AG10803 (cell line): ENCODE results near the gene CAMK1D.

Experiments
- DNase-seq: peaks from one replicate; pipeline ENCODE4 v3.0.0; 2010; ENCODE audit warnings: low read depth
- H3K4me3 ChIP-seq: 2 replicates; pipeline ENCODE4 v1.5.1; 2011; ENCODE audit warnings: mild to moderate bottlenecking, low read length, control low read depth
- TF ChIP-seq, protein P1 (sequence below): conservative IDR thresholded peaks from 2 replicates; pipeline ENCODE4 v1.5.1; 2011; ENCODE audit warnings: mild to moderate bottlenecking, low read length, control low read depth, inconsistent platforms

Gene CAMK1D

GRCh38 chr10:12409613-12410012, 60.3 kb downstream of the CAMK1D start:
- no peak overlapping the region for H3K4me3 ChIP-seq
- DNase-seq, result no peak
- TF ChIP-seq, protein P1, sequence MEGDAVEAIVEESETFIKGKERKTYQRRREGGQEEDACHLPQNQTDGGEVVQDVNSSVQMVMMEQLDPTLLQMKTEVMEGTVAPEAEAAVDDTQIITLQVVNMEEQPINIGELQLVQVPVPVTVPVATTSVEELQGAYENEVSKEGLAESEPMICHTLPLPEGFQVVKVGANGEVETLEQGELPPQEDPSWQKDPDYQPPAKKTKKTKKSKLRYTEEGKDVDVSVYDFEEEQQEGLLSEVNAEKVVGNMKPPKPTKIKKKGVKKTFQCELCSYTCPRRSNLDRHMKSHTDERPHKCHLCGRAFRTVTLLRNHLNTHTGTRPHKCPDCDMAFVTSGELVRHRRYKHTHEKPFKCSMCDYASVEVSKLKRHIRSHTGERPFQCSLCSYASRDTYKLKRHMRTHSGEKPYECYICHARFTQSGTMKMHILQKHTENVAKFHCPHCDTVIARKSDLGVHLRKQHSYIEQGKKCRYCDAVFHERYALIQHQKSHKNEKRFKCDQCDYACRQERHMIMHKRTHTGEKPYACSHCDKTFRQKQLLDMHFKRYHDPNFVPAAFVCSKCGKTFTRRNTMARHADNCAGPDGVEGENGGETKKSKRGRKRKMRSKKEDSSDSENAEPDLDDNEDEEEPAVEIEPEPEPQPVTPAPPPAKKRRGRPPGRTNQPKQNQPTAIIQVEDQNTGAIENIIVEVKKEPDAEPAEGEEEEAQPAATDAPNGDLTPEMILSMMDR, result no peak

- no peak for DNase-seq
- TF ChIP-seq, protein P1, result no peak
These were observed 63.5 kb downstream of the CAMK1D start for GRCh38 chr10:12412666-12413368.

DNA sequence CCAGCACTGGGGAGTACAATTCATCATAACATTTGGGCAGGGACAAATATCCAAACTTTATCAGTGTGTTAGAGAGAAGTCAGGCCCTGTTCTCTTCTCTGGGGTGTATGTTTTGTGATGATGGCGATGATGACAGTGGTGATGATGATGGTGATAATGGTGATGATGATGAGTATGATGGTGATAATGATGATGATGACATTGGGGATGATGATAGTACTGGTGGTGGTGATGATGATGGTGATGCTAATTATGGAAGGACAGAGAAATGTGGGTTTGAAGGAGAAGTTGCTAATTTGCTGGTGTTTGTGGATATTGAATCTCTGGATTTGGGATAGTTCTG, 64.0 kb downstream of the CAMK1D start:
- TF ChIP-seq, protein P1, result no peak
- DNase-seq, result no peak
- no peak overlapping the region for H3K4me3 ChIP-seq

More at GRCh38 chr10:12412666-12413368, 63.5 kb downstream of the CAMK1D start:
- H3K4me3 ChIP-seq, result no peak overlapping the region

- DNase-seq, result peak; percentile 56
- TF ChIP-seq, protein P1, result no peak
- H3K4me3 ChIP-seq, result no peak overlapping the region
These were observed 65.1 kb downstream of the CAMK1D start for GRCh38 chr10:12414278-12414989.

DNA sequence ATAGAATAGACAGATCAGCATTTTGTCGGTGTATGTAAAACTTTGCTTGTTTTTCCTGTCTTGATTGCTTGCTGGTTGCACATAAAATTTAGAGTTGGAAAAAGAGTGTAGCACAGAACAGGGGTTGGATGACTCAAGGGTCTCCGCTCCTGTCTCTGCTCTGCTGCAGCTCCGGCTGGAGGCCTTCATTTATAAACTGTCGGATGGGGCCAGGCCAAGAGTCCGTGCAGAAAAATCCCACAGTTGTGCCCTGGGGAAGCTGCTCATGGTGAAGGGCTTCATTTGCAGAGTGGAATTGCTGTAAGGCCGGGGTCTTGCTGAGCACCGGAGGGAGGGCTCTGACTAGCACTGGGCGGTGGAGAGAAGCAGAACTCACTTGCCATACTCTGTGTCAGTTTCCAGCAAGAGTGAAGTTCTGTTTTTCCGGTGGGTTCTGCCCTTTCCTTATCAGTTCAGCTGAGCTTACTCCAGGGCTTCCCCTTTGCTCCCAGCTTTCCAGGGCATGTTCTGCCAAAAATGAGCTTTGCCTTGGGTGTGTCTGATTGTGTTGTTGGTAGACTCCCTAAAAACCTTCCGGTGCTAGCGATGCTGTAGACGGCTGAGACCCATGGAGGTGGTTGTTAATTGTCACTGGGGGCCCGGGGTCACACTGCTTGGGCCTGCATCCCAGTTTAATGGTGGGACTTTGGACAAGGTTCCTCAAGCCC, 67.2 kb downstream of the CAMK1D start:
- TF ChIP-seq, protein P1, result no peak
- DNase-seq, result no peak
- H3K4me3 ChIP-seq, result no peak overlapping the region

DNA sequence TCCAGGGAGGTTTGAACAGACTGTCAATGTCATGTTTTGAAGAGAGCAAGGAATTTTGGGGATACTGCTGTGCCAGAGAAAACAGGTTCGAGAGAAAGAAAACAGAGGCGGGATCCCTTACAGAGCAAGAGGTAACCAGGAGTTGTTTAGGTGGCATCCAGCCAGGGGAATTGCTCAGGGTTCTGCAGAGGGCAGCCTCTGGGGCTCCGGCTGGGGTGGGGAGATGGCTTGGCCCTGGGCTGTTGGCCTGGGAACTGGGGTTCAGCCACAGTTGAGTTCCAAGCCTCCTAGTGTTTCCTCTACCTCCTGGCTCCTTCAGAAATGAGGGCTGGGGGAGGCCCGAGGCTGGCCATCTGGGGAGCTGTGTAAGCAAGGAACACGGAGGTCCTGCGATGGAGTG, 68.0 kb downstream of the CAMK1D start:
- DNase-seq, result no peak

More for the DNA sequence above, 68.0 kb downstream of the CAMK1D start:
- H3K4me3 ChIP-seq, result no peak overlapping the region
- TF ChIP-seq, protein P1, result no peak
